ENCODE data around the gene HIVEP3. TPM values are rescaled to one million over a fixed set of nuclear protein-coding genes. Genes with fewer than 3 reads are reported as not detected.

The HIVEP3 gene
- total and polyA plus RNA-seq, 2 donors (not counting 1 experiment from before 2014, with no cell fraction given), result 2.0 to 5.1 TPM

DNA sequence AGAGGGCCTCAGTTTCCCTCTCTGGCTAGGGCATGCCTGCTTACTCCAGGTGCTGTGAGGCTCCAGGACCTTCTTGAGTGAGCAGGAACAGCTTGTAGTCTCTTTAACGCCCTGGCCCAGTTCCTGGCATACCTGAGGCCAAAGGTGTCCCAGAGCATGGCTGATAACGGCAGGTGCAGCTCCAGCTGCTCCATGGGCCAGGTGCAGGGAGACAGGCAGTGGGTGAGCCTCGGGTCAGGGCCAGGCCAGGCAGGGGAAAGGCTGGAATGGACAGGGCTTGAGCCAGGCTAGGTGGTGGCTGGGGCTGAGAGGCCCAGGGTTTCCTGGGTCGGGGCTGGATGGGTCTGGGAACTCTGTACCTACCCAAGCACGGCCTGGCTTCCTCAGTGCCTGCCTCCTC lies 452.6 kb downstream of the HIVEP3 start:
- intact Hi-C loops (cut with micrococcal nuclease), result no loop called here
- ChIA-PET CTCF (no interaction called here), POLR2A (no interaction called here)
- no peaks in the 10 kb centered on the region for H3K79me2 ChIP-seq (ENCODE audit: control insufficient read depth, insufficient read depth, low read length)
- H3K4me1 ChIP-seq (ENCODE audit: control insufficient read depth in 2 of 2, insufficient read depth in 2 of 2, low read length in 2 of 2), result no peaks in the 10 kb centered on the region
- WGBS (ENCODE audit: insufficient coverage), result 90% methylated on average over 5 of the region's 5 CpGs
- TF ChIP-seq, protein P1, sequence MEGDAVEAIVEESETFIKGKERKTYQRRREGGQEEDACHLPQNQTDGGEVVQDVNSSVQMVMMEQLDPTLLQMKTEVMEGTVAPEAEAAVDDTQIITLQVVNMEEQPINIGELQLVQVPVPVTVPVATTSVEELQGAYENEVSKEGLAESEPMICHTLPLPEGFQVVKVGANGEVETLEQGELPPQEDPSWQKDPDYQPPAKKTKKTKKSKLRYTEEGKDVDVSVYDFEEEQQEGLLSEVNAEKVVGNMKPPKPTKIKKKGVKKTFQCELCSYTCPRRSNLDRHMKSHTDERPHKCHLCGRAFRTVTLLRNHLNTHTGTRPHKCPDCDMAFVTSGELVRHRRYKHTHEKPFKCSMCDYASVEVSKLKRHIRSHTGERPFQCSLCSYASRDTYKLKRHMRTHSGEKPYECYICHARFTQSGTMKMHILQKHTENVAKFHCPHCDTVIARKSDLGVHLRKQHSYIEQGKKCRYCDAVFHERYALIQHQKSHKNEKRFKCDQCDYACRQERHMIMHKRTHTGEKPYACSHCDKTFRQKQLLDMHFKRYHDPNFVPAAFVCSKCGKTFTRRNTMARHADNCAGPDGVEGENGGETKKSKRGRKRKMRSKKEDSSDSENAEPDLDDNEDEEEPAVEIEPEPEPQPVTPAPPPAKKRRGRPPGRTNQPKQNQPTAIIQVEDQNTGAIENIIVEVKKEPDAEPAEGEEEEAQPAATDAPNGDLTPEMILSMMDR (IDR thresholded peaks at IDR 0.05), result no peak
- TF ChIP-seq EZH2 (IDR thresholded peaks at IDR 0.05; ENCODE audit: borderline replicate concordance, insufficient read depth, low read depth, low read length, poor library complexity, severe bottlenecking), result no peak
- H3K27ac Mint-ChIP-seq, result no peak overlapping the region
- DNase-seq (no peak), ATAC-seq (ENCODE audit: low read depth) (no peak)
- H2AFZ ChIP-seq (ENCODE audit: insufficient read depth, low read depth, low read length, poor library complexity, severe bottlenecking), result no peak overlapping the region
- no peaks in the 10 kb centered on the region for H3K4me1 Mint-ChIP-seq
- H3K4me3 ChIP-seq (ENCODE audit: control extremely low read depth in 1 of 5, extremely low read depth in 1 of 5, insufficient read depth in 1 of 5, low read depth in 2 of 5, low read length in 4 of 5), result no peak overlapping the region
- peaks cover 9% of the 10 kb centered on the region for H3K27me3 Mint-ChIP-seq
- H3K9me3 Mint-ChIP-seq (ENCODE audit: insufficient read depth), result no peaks in the 10 kb centered on the region
- no peaks in the 10 kb centered on the region for H3K36me3 ChIP-seq (replicated peaks in 1 of 2; ENCODE audit: control extremely low read depth in 1 of 2, control insufficient read depth in 1 of 2, extremely low read depth in 1 of 2, insufficient read depth in 2 of 2, low read length in 1 of 2)
- H3K27ac ChIP-seq (ENCODE audit: low read length in 2 of 2), result no peak overlapping the region
- H4K20me1 ChIP-seq (ENCODE audit: control insufficient read depth, insufficient read depth, low read length, poor library complexity, severe bottlenecking), result no peaks in the 10 kb centered on the region
- H3K9me3 ChIP-seq (ENCODE audit: control extremely low read depth in 1 of 3, control insufficient read depth in 2 of 3, insufficient read depth in 1 of 3, low read length in 2 of 3), result peaks cover 0 to 4% (median 0%) of the 10 kb centered on the region in 3 donors
- no peak overlapping the region for H3K4me2 ChIP-seq (replicated peaks; ENCODE audit: low read depth, low read length, poor library complexity, severe bottlenecking)
- peaks cover 0 to 3% (median 0%) of the 10 kb centered on the region in 4 experiments for H3K27me3 ChIP-seq (replicated peaks in 1 of 4; ENCODE audit: control extremely low read depth in 1 of 4, control insufficient read depth in 3 of 4, insufficient read depth in 4 of 4, low read length in 3 of 4)
- H3K9ac ChIP-seq (ENCODE audit: low read length), result no peak overlapping the region
- H3K4me3 Mint-ChIP-seq, result no peak overlapping the region

DNA sequence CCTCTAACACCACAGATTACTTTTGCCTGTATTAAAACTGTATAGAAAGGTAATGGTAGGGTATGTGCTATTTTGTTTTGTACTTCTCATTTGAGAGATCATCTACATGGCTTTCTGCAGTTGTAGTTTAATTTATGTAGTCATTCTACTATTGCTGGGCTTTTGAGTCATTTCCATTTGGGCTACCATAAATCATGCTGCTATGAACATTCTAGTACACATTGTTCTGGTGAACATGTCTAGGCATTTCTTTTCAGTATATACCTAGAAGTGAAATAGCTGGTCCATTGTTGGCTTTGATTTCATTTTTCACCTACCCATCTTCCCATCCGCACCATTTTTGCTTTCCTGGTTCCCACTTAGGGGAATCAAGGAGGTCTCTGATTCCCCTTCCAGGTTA lies 453.0 kb downstream of the HIVEP3 start:
- no peak overlapping the region for H3K27ac ChIP-seq (ENCODE audit: low read length in 2 of 2)
- Mint-ChIP-seq H3K4me1 (no peaks in the 10 kb centered on the region), H3K9me3 (ENCODE audit: insufficient read depth) (no peaks in the 10 kb centered on the region), H3K27ac (no peak overlapping the region), H3K27me3 (peaks cover 9% of the 10 kb centered on the region), H3K4me3 (no peak overlapping the region)
- H3K36me3 ChIP-seq (replicated peaks in 1 of 2; ENCODE audit: control extremely low read depth in 1 of 2, control insufficient read depth in 1 of 2, extremely low read depth in 1 of 2, insufficient read depth in 2 of 2, low read length in 1 of 2), result no peaks in the 10 kb centered on the region
- no peaks in the 10 kb centered on the region for H3K4me1 ChIP-seq (ENCODE audit: control insufficient read depth in 2 of 2, insufficient read depth in 2 of 2, low read length in 2 of 2)
- no peaks in the 10 kb centered on the region for H3K79me2 ChIP-seq (ENCODE audit: control insufficient read depth, insufficient read depth, low read length)
- peaks cover 0 to 4% (median 0%) of the 10 kb centered on the region in 3 donors for H3K9me3 ChIP-seq (ENCODE audit: control extremely low read depth in 1 of 3, control insufficient read depth in 2 of 3, insufficient read depth in 1 of 3, low read length in 2 of 3)
- no CpG with 5 or more reads among the region's 1 CpG for WGBS (ENCODE audit: insufficient coverage)
- H3K9ac ChIP-seq (ENCODE audit: low read length), result no peak overlapping the region
- ChIA-PET POLR2A (no interaction called here), CTCF (no interaction called here)
- H3K4me3 ChIP-seq (ENCODE audit: control extremely low read depth in 1 of 5, extremely low read depth in 1 of 5, insufficient read depth in 1 of 5, low read depth in 2 of 5, low read length in 4 of 5), result no peak overlapping the region
- H3K27me3 ChIP-seq (replicated peaks in 1 of 4; ENCODE audit: control extremely low read depth in 1 of 4, control insufficient read depth in 3 of 4, insufficient read depth in 4 of 4, low read length in 3 of 4), result peaks cover 0 to 3% (median 0%) of the 10 kb centered on the region in 4 experiments
- DNase-seq (no peak), ATAC-seq (ENCODE audit: low read depth) (no peak)
- no peaks in the 10 kb centered on the region for H4K20me1 ChIP-seq (ENCODE audit: control insufficient read depth, insufficient read depth, low read length, poor library complexity, severe bottlenecking)
- no peak overlapping the region for H2AFZ ChIP-seq (ENCODE audit: insufficient read depth, low read depth, low read length, poor library complexity, severe bottlenecking)
- intact Hi-C loops (cut with micrococcal nuclease), result no loop called here
- no peak for TF ChIP-seq EZH2 (IDR thresholded peaks at IDR 0.05; ENCODE audit: borderline replicate concordance, insufficient read depth, low read depth, low read length, poor library complexity, severe bottlenecking)
- TF ChIP-seq, protein P1 (IDR thresholded peaks at IDR 0.05), result no peak
- no peak overlapping the region for H3K4me2 ChIP-seq (replicated peaks; ENCODE audit: low read depth, low read length, poor library complexity, severe bottlenecking)
